HG03139 (cell line): ENCODE measurements around the gene CNPY1.

Experiments
- ATAC-seq: cut with Tn5 transposase; IDR thresholded peaks from one replicate; pipeline ENCODE4 v1.9.1; 2021; ENCODE audit not compliant: unreplicated experiment

The CNPY1 gene

DNA sequence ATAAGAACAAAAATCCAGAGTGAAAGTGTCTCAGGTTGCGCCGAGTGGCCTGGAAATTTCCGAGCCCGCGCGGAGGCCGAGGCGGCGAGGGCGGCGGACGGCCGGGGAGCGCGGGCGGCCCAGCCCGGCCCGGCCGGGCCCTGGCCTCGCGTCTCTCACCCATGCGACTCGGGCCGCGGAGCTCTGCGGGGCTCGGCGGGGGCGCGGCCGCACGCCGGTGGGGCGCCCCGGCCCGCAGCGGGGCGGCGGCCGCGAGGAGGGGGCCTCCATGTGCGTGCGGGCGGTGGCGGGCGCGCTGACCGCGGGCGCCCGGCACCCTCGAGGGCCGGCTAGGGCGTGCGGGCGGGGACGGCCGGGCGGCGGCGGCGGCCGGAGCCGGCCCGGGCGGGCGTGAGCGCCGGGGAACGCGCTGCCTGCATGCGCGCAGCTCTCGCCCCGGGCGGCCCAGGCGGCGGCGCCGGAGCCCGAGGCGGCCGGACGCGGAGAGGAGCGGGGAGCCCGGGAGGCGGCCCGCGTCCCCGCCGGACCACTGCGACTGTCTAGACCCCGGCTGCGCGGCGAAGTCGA lies 88.7 kb downstream of the CNPY1 start:
- ATAC-seq: no peak

DNA sequence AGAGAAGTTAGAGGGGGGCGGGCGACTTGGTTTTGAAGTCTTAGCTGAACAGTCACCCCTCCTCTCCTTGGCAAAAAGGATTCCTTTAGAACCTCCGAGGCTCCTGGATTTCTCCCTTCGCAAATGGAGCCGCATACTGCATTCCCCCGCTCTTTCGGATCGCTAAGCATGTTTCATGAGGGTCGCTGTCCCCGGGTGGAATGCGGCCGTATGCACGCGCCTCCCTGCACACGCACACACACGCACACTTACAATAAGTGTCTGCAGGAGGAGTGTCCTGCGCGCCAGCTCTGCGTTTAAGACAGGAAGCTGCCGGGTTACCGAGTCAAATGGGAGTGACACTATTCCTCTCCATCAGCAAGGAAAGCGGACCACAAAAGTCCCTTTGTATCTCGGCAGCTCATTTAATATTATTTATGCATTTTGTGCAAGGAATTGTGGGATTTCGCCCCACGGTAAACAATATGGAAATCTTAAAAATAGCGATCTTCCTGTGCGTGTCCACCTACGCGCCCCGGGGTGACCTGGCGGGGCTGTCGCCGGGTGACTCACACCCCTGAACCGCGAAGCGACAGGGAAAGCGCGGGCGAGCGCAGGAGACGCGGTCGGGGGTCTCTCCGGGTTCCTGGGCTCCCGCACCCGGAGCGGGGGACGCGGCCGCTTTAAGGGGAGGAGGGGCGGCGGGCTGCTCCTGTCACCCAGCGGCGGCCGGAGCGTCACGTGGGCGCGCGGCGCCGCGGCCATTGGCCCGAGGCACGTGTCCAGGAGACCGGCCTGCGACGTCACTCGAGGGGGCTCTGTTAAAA lies 89.4 kb downstream of the CNPY1 start:
- ATAC-seq: no peak

DNA sequence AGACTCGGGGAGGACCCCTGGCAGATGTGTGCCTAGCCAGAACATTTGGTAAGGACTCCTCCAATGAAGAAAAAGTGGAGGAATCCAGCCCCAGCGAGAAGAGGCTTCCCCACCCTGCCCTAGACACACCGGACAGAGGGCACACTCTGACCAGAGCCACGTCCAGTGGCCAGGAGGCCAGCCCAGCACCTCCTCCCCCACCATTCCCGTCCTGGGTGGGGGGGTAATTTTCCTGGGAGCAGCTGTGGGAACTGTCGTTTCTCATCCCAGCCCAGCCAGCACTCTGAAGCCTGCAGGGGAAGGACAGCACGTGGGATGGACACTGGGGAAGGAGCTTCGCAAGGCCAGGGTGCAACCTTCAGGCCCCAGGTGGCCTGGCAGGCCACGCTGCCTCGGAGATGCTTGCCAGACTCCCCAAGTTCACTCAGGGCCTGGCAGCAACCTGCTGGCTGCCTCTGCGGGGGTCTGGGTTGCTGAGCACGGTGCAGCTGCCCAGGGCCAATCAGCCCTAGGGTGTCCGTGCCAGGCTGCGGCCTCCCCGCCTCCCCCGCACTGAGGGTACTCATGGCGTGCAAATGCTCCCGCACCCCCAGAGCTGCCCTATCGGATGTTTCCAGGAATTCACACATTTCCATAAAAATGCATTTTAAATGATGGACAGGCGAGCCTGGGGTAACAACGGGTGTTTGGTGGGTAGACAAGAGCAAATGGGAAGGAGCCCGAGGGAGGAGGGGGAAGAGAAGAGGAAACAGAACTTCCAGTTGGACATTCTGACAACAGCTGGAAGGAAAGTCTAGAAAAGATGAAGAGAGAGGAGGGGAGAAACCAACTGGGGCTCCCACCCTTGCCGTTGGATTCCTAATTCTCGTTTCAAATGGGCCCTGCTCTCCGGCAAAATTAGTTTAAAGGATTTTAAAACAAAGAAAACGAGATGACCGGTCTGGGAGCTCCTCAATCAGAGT lies 90.3 kb downstream of the CNPY1 start:
- ATAC-seq: no peak

DNA sequence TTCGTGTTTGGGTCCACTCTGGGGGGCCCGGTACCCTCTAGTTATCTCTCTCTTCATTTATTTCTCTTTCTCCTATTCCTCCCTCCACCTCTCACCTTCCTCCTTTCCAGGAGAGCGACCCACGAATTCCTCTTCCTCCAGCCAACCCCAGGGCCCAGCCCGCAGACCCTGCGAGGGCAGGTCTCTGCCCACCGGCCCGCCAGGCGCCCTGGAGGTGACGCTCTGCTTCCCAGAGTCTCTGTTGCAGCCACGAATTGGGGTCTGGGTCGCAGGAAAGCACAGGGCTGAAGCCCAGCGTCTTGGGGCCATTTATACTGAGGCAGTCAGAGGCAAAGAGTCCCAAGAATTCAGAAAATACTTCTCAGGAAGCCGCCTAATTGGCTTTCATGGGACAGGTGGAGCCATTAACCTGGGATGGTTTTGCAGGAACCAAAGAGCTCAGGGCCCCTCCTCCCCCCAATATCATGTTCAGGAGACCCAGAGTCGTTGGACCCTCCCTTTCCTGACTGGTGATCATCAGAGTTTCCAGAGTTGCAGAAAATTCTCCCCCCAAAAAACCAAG lies 91.1 kb downstream of the CNPY1 start:
- ATAC-seq: no peak

DNA sequence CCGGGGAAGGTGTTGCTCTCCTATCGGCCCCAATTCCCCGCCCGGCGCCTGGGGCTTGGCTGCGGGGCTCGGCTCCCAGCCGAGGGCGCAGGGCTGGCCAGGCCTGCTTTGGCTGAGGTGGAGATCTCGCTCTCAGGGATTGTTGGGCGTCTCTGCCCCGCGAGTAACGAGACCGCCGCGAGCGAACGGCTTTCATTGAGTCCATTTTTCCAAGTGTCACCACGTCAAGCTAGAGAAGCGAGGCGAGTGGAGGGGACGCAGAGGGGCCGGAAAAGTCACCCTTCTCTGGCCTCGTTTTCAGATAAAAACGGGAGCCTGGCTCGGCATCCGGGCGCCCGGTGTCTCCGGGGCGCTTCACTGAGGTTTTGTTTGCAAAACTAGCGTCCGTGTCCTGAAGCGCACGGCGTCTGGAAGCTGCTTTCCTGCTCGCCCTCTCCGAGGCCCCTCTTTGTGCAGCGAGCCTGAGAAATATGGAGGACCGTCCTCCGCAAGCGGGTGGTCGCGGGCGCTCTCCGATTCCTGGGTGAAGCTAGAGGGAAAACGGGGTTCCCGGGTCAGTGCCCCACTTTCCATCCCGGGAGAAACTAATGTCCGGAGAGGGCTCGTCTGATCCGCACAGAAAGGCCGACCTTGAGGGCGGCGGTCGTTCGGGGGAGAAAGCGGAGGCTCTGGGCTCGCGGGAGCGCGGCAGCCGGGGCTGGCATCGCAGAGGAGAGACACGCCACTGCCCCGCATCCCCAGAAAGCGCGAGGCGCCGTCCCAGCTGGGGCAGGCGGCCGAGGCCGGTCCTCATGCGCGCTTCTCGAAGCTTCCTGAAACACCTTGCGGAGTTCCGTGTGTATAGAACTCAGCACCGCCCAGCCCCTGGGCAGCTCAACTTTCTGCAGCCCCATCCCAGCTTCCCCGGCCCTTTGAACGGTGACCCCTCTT lies 91.9 kb downstream of the CNPY1 start:
- no peak for ATAC-seq

DNA sequence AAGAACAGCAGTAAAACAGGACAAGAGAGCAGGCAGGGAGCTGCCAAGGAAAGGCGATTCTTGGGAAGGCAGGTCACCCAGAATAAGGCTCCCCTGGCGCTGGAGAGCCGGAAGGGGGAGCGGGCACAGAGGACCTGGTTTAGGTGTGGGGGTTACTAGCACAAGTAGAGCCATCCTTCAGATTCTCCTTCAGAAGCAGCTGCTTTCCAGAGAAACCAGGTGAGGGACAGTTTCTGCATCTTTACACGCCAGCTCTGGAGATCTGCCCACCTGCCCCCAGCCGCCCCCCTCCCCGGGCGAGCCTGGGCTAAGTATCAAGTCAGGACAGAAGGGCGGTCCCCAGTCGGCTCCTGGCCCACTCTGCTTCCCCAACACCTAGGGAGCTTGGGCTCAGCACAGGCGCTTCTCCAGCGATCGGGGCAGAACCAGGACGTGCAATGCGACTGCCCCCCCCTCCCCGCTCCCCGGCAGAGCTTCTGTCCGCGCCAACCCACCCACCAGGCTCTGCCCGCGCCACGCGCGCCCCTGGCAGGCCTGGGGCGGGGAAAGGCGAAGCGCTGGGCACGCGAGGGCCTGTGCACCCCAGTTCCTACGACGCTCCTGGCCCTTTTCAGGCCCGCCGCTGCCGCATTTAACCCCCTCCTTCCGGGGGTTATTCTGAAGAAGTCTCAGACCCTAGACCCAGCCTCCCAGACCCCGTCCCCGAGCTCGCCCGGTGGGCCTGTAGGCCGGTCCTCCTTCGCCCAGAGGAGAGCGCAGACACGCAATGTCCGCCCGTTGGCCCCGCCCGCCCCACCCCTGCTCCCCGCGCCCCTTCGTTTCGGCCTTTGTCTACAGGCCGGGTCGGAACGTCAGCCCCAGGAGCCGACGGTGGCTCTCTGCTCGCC lies 92.8 kb downstream of the CNPY1 start:
- no peak for ATAC-seq

DNA sequence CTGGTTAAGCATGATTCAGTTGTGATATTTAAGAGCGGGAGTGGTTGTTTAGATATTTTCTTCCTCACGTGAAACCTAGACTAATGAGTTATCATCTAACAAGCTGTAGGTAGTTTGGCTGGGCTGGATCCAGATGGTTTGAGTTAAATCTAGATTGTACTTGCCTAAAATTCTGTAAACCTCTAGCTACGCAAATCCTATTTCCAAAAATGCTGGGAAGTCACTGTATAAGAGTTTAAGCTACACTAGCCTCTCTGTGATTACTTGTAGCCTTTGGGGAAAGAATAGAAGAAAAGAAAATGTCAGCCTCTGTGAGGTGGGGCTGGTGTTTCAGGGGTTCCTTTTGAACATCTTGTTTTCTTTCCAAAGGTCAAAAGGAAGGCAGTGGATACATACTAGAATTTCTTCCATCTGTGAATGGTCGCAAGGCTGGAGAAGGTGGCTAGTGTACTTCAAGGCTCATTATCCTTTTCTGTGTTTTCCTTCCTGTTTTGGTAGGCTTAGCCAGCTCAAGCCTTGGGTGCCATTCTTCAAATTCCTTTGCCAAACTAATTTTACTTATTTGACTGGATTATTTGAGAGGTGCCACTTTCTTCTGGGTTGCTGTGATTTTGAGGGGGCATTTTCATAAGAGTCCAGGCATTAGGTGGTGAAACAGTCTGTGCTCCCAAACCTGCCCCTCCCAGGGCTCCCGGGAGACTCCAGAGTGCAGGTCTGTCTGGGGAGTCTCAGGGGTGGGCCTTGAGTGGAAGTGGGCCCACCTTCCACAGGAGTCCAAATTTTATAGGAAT lies 93.7 kb downstream of the CNPY1 start:
- no peak for ATAC-seq

DNA sequence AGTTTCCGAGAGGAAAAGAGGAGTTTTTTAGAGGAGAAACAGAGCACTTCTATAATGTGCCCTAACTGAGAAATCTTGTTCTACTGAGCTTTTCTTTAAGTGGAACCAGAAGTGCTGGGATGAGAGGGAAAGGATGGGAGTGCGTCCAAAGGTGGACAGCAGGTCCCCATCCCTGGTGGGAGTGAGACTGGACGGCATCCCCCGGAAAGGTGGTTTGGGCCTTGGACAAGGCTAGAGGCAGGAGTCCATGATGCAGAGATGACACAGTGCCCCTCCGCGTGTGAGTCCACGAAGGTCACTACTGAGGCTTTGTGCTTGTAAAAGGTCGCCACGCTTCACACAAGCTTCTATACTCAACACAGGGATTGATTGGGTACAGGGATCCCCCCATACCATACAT lies 94.5 kb downstream of the CNPY1 start:
- no peak for ATAC-seq
